T-helper 1 cell treated with Interleukin-12 subunit alpha and Interleukin-12 subunit beta and Interleukin-4 antibody, amounts not matched to agents 30 ng/mL and 1 ng/mL, for 36 hours (primary cell): ENCODE measurements around the gene E2F4. TPM values are rescaled to one million over a fixed set of nuclear protein-coding genes. Genes with fewer than 3 reads are reported as not detected.

Experiments used
- intact Hi-C: fragments of 100-400 bp; cut with micrococcal nuclease; formaldehyde crosslinking; loops from one replicate; pipeline ENCODE4 v1.15.1; 2024
- total RNA-seq: library from RNA; stranded (reverse); gene quantifications from 2 replicates; pipeline ENCODE4 v1.2.3, GENCODE V29; 2022

Gene E2F4
- total RNA-seq, 1 donor from 2014 or later, result 137 TPM

- intact Hi-C loops, result no loop called here
Measured at GRCh38 chr16:67157106-67157748, 34.7 kb upstream of the E2F4 start.

DNA sequence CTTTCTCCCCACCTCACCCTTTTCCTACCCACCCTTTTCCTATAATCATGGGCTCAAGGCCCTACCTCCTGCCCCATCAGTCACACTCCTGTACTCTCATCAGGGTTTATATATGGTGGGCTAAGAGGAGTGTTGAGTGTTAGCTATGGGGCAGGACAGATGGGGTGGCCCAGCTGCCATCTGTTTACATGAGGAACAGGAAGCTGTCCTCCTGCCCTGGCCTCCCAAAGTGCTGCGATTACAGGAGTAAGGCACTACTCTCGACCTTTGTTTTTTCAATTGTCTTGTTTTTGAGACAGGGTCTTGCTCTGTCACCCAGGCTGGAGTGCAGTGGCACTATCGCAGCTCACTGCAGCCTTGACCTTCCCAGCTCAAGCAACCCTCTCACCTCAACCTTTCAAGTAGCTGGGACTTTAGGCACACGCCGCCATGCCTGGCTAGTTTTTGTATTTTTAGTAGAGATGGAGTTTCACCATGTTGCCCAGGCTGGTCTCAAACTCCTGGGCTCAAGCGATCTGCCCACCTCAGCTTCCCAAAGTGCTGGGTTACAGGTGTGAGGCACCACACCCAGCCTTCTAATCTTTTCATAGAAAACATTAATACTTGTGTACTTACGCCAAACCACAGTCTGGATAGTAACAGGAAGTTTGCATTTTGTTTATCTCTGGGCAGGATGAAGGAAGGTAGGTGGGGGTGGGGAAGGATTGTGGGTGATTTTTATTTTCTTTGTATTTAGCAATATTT is 33.9 kb upstream of the E2F4 start:
- intact Hi-C loops, result loop anchor here (2.0 kb wide), 1 partner anchor 173 kb away; no protein-coding TSS in a partner anchor

DNA sequence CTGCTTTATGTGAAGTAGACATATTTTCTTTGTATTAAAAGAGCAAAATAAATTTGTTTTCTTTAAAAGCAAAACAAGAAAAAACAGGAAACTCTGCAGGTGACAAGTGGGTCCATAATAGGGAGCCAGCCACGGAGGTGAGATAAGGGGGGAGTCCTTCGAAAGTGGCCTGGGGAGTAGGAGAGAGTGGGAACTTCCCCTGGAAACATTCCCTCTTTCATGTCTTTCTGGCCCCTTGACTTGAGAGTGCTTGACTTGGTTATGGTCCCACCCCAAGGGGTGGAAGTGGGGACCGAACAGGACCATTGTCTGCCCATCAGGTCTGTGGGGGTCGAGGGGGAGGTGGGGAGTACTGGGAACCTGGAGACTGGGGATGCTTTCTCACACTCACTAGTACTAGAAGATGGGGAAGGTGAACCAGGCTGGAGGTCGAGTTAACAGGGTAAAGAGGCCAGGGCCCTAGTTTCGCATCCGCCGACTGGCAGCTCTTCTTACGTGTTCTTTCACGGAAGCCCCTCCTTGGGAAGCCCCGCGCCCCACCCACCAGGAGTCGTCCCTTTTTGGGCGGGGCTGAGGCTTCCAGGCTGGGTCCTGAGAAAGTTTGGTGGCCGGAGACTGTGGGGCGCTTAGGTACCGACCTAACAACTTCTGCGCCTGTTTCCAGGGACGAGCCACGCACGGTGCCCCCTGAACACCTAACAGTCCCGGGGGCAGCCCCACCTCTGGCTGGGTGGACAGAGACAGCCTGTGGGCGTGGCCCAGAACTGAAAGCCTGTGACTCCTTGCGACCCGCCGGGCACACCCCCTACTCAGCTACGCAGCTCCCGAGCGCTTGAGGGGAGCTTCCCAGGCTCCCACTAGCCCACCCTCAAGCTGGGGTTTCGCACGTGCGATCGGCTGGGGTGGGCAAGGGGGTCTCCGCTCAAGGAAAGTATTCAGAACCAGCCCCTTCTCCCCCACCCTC is 33.0 kb upstream of the E2F4 start:
- intact Hi-C loops, result loop anchor here (1.0 to 2.0 kb wide), 13 partner anchors 9 to 205 kb away; partner anchors contain the start of genes B3GNT9, E2F4, FHOD1 and MATCAP1

- intact Hi-C loops, result loop anchor here (1.0 to 10.0 kb wide), 5 partner anchors 13 to 923 kb away; partner anchors contain the start of genes CTCF, NFATC3 and PDP2
Measured at GRCh38 chr16:67161595-67162058, 30.3 kb upstream of the E2F4 start.

DNA sequence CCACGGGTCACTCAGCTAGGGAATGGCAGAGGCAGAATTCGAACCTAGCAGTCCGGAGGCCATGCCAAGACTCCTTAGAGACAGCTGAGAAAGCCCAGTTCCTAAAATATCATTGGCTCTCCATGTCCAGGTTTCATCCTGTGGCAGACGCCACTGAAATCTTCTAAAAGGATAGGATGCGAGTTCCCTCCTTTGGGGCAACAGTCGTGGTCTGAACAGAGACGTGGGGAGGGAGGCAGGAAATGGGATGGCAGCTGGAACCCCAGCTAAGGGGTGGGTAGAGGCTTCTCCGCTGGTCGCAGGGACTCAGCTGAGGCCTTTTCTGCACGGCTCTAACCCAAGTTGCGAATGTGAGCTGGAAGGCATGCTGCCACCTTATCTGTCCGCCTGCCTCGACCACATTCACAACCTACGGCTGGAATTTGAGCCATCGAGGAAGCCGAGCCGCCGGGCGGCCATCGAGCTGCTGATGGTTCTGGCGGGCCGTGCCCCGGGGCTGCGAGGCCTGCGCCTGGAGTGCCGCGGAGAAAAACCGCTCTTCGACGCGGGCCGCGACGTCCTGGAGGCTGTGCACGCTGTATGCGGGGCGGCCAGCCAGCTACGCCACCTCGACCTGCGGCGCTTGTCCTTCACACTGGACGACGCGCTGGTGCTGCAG is 29.3 kb upstream of the E2F4 start:
- intact Hi-C loops, result loop anchor here (10.0 kb wide), 1 partner anchor 922 kb away; the partner anchor contains the start of gene NFATC3

DNA sequence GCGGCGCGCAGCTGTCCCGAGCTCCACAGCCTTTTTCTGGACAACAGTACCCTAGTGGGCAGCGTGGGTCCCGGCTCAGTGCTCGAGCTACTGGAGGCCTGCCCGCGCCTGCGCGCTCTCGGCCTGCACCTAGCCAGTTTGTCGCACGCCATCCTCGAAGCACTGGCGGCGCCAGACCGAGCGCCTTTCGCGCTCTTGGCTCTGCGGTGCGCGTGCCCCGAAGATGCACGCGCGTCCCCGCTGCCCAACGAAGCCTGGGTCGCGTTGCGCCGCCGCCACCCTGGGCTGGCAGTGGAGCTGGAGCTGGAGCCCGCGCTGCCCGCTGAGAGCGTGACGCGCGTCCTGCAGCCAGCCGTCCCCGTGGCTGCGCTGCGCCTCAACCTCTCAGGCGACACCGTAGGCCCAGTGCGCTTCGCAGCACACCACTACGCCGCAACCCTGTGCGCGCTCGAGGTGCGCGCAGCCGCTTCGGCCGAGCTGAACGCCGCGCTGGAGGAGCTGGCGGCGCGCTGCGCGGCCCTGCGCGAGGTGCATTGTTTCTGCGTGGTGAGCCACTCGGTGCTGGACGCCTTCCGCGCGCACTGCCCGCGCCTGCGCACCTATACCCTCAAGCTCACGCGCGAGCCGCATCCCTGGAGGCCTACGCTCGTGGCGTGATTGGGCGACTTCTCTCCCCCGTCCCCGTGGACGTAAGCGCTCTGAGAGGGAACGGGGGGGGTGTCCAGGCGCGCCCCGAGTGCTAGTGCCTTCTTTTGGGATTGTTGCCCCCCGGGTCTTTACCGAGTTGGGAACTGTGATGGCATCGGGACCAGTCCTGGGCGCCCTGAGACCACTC is 28.6 kb upstream of the E2F4 start:
- intact Hi-C loops, result loop anchor here (10.0 kb wide), 1 partner anchor 921 kb away; the partner anchor contains the start of gene NFATC3

DNA sequence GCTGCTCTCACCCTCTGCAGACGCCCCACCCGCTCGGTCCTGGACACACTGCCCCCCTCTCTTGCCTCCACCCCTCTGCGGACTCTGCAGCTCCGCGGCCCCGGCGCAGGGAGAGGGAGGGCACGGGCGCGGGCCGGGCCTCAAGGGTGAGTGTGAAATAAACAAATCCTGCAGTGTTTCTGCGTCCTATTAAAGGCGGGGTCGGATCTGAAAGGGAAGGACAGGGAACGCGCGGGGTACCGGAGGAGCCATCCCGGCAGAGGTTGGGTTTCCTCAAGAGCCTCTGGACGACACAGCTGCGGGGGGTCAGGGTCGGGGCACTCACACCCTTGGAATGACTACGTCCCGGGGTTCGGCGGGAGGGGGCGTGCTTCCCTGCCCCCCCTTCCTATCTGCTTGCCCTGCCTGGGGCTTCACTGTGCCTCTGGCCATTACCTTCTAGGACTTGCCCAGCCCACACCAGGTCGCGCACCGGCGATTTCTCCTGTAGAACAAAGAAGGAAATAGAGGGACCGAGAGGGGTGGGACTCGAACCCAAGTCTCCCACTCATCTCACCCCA is 27.9 kb upstream of the E2F4 start:
- intact Hi-C loops, result loop anchor here (10.0 kb wide), 1 partner anchor 921 kb away; the partner anchor contains the start of gene NFATC3

DNA sequence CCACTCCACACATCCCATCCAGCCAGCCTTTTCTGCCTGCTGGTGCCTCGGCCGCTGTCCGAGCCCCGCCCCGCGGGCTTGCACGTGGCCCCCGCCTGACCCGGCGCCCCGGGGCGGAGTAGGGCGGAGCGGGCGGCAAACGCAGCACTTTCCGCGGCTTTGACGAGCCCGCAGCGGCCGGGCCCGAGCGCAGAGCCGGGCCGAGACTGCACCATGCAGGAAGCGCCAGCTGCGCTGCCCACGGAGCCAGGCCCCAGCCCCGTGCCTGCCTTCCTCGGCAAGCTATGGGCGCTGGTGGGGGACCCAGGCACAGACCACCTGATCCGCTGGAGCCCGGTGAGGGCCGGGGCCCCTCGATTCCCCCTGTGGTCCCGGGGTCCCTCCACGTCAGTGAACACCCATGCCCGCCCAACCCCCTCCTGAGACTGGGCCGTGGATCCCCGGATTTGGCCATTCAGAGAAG is 27.3 kb upstream of the E2F4 start, which contains the start of gene HSF4:
Gene HSF4 (plus strand): TSS at position 147 of the 463 bp plus-strand sequence. CDS start 67 bp downstream, at position 214.
- intact Hi-C loops, result loop anchor here (10.0 kb wide), 1 partner anchor 920 kb away; the partner anchor contains the start of gene NFATC3

GRCh38 chr16:67165121-67166078 is 26.6 kb upstream of the E2F4 start:
- intact Hi-C loops, result loop anchor here (10.0 kb wide), 1 partner anchor 919 kb away; the partner anchor contains the start of gene NFATC3

- intact Hi-C loops, result loop anchor here (10.0 kb wide), 1 partner anchor 919 kb away; the partner anchor contains the start of gene NFATC3
Measured at GRCh38 chr16:67166110-67166547, 25.8 kb upstream of the E2F4 start.

- intact Hi-C loops, result loop anchor here (10.0 kb wide), 1 partner anchor 918 kb away; the partner anchor contains the start of gene NFATC3
Measured at GRCh38 chr16:67166598-67167168, 25.3 kb upstream of the E2F4 start.

DNA sequence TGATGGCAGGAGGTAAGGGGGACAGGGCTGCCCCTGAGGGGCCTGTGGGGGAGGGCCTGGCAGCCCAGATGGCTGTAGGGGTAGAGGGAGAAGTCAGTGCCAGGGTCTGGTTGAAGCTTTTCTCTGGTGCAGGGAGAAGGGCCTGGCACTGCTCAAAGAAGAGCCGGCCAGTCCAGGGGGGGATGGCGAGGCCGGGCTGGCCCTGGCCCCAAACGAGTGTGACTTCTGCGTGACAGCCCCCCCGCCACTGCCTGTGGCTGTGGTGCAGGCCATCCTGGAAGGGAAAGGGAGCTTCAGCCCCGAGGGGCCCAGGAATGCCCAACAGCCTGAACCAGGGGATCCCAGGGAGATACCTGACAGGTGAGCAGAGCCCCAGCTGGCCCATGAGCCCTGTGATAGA is 24.4 kb upstream of the E2F4 start:
- intact Hi-C loops, result loop anchor here (10.0 kb wide), 1 partner anchor 917 kb away; the partner anchor contains the start of gene NFATC3

DNA sequence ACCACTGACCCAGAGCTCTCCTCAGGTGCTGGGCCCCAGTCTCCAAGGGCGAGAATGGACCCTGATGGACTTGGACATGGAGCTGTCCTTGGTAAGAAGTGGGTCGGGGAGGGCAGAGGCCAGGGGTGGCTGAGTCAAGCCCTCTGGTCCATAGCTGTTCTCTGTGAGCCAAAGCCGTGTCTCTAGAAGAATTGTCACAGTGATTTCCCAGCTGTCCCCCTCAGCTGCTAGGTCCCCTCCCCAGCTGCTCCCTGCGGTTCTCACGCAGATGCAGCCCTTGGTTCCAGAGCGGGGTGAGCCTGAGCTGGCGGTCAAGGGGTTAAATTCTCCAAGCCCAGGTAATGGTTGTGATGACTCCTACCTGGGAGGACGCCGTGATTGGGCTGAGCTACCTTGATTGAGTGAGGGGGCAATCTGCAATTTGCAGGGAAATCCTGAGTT is 22.9 kb upstream of the E2F4 start:
- intact Hi-C loops, result loop anchor here (10.0 kb wide), 1 partner anchor 916 kb away; the partner anchor contains the start of gene NFATC3

DNA sequence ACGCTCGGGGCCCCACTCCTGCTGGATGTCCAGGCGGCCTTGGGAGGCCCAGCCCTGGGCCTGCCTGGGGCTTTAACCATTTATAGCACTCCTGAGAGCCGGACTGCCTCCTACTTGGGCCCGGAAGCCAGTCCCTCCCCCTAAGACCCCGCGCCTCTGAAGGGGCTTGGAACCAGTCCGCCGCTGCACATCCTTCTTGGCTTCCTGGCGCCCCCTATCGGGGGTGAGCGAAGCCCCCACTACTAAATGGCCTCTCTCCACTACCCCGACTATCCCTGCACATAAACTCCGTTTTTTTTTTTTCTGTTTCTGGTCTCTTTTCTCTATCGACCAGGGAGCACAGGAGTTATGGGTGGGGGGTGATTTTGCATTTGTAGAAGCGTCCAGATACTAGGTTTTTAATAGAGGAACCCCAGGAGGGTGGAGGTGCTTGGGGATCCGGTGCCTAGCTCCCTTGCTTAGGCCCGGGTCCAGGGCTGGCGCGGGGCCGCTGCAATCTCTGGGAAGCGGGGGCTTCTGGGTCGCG is 22.2 kb upstream of the E2F4 start:
- intact Hi-C loops, result loop anchor here (1.0 to 10.0 kb wide), 4 partner anchors 9 to 915 kb away; partner anchors contain the start of genes FBXL8, MATCAP1, NFATC3 and TRADD

DNA sequence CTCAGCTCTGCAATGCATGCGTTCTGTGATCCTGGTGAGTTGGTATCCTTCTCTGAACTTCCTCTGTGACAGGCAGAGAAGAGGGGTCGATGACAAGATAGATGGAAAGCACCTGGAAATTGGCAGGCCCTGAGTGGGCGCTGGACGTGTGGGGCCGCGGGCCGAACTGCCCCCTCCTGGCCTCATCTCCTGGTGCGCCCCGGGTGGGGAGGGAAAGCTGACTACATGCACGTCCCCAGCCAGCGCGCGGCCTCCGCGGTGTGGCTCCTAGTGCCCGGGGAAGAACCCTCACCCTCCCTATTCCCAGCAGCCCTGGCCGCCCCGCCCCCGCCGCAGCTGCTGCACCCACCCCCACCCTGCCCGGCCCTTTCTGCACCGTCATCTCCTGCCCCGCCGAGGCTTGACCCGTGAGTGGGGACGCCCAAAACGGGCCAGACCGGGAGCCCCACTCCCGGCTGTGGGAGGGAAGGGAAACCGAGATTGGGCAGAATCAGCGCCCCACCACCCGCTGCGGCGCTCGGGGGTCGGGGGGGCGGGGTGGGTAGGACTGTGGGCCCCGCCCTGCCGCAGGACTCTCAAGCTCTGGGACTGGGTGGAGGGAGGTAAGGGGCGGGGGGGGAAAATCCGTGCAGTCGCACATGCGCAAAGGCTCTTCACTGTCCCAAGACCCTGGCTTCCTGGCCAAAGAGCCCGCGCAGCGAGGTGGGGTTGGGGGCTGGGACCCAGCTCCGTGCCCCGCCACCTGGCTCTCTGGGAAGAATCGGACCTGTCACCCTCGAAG is 21.6 kb upstream of the E2F4 start, which contains the start of gene NOL3:
Gene NOL3 (plus strand): TSS at position 371 of the 781 bp plus-strand sequence.
- intact Hi-C loops, result loop anchor here (1.0 kb wide), 3 partner anchors 8 to 13 kb away; partner anchors contain the start of genes FBXL8, MATCAP1 and TRADD
